GM21528 (cell line): Measurements from ENCODE around the gene MAT2B.

ENCODE experiments used
- ATAC-seq: cut with Tn5 transposase; IDR thresholded peaks from one replicate; pipeline ENCODE4 v1.9.1; 2021; ENCODE audit warnings: mild to moderate bottlenecking, moderate library complexity; ENCODE audit not compliant: unreplicated experiment, low FRiP score

Gene MAT2B

DNA sequence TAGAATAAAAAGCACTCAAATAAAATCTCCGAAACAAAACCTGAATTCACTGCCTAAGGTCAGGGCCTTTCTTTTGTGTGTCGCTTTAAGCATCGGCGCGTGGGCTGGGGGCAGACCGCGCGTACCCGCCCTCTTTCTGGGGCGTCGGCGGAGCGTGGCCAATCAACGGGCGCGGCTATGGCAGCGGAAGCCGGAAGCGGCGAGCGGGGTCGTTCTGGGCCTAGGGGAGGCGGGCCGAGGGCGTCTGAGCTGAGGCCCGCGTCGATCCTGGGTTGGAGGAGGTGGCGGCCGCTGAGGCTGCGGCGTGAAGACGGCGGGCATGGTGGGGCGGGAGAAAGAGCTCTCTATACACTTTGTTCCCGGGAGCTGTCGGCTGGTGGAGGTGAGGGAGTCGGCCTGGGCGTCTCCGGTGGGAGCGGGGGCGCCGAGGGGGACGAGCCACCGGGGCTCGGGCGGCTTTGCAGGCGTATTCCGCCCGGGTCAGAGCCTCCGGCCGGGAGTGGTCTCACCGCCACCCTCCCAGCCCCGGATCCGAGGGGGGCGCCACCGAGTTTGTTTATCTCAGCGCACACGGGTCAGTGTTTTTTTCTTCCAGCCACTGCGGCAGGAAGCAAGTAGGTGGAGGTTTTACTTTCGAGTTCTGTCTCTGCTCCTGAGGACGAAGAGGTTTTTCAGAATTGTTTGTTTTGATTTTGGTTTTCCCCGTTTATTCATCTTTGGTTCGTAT lies at the start of gene MAT2B:
Gene MAT2B, plus strand, starts transcription at position 252 of the 727 bp plus-strand sequence. Its CDS starts 68 bp downstream, at position 320.
- ATAC-seq: peak; percentile 91

DNA sequence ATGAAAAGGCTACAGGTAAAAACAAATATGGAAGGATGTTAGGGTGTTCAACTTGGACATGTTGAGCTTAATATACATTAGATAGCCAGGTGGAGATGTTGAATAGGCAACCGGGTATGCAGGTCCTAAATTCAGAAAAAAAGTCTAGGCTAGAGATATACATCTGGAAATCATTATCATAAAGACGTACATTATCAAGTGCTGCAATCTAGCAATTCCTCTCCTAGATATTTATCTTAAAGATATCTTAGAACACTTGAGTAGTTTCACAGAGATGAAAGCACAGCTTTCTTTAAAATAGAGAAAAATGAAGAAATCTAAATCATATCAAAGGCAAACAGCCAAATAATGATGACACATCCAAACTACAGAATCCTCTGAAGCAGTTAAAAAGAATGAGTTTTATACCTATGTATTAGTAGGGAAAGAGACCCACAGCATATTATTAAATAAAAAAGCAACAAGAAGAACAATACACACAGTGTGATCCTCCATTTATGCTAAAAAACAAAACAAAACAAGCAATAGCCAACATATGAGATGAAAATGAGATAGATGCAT lies 49.3 kb upstream of the MAT2B start:
- ATAC-seq: no peak

DNA sequence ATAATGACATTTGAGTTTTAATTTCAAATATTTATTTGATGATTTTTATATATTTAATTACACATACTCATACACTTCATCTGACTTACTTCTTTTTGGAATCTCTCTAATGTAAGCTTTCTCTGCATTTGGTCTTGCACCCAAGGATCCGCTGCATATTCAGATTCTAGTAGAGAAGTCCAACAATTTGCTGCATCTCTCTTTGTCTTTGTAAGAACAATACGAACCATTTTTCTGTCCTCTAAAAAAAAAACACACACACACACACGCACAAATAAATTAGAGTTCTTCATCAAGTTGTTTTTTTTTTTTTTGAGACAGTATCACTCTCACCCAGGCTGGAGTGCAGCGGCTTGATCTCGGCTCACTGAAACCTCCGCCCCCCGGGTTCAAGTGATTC lies 48.6 kb upstream of the MAT2B start:
- ATAC-seq: no peak

DNA sequence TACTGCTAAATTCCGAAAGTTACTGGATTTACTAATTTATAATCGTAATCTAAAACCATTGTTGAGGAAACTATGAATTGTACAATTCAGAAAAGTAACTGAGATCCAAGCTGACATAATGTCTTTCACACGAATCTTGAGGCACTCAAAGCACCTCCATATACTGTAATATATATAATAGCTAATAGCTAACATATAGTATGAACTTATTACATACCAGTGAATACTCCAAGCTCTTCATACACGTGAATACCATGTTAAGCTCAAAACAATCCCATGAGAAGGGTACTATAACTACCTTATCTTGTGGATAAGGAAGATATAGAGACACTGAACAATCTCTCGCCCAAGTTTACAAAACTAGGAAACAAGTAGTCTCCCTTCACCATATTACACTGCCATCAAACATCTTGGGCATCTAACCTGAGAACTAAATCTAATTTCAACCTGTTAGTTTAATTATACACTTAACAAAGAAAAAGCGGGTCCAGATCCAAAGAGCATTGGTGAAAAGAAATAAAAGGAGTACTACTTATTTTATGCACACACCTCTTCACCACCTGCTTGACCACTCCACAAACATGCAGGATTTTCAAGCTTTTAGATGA lies 46.5 kb upstream of the MAT2B start:
- ATAC-seq: no peak

DNA sequence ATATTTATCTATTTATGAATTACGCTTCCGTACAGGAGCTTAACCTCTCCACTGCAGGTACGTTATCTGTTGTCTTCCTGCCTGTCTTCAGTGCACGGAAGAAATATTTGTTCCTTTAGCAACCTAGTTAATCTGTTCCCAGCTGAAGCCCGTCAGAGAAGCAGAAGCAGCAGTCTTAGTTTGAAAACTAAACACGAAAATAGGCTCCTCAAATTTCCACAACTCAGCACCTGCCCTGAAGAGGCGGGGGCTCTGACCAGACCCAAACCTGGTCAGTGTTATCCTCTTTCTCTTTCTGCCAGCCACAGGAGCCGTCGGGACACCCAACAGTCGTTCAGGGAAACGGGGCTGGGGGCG lies 46.0 kb upstream of the MAT2B start:
- ATAC-seq: peak; percentile 11

DNA sequence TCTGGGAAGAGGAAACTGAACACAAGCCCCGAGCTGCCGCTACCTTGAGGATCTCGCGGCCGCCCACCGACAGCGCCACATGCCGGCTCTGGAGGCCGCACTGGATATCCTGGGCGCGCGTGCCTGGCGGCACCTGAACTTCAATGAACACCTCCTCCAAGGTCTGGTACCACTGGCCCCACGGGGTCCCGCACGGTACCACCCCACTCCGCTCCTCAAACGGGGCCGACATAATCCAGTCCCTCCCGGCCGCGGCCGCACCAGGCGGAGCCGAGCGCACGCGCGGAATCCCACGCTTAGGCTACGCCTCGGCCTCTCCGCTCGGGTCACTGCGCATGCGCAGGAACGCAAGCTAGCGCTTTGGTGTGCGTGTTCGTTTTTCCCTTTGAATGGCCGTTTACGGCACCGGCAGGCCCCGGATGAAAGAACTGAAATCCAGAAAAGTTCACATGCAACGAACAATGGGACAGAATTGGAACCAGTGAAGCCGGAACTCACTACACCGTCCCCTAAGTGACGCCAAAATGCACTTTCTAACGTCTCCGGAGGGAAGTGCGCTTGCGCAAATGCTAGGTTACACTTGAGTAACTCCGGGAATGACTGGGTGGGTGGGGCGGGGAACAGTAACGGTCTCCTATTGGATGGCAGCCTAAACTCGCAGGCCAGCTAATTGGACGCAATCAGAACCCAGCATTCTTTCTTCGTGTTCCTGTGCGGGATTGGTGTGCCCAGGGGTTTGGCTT lies 45.4 kb upstream of the MAT2B start, which contains the start of gene NUDCD2:
Gene NUDCD2, minus strand, starts transcription at position 284 of the 743 bp plus-strand sequence. Its CDS starts 52 bp downstream, at position 232.
- peak; percentile 85 for ATAC-seq

DNA sequence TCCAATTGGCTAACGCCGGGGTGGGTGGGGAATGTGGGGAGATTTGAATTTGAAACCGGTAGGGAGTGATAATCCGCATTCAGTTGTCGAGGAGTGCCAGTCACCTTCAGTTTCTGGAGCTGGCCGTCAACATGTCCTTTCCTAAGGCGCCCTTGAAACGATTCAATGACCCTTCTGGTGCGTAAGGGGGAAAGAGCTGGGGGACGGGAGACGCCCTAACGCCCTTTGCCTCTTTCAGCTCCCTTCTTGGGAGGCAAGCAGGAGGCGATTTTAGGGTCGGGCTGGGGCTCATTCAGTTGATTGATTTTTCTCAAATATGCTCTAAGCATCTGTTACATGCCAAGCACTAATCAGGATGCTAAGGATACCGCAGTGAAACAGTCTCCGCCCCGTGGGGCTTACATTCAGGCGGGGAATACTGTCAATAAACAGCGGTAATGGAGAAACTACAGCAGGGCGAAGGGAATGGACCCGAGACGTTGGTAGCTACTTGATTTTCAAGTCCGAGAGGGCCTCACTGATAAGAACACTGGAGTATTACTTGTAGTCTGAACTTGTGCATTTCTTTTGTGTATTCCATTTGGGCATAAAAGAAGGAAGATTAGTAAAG lies 44.8 kb upstream of the MAT2B start, which contains the start of gene HMMR:
Gene HMMR, plus strand, starts transcription at position 71 of the 610 bp plus-strand sequence. Its CDS starts 61 bp downstream, at position 132.
- ATAC-seq: peak; percentile 0

DNA sequence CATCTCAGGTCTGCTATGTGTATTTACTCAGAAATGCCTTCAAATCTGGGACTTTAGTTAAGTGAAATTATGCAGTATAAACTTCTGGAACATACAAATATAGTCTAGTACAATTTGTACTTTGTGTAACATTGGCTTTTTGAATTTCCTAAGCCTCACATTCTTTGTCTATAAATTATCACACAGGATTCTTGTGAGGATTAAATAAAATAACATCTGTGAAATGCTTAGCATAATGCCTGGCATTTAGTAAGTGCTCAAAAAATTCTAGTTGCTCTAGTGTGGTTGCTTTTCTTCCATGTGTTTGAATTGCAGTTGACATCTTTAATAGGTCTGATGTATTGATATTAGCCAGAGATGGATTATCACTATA lies 42.4 kb upstream of the MAT2B start:
- ATAC-seq: no peak

DNA sequence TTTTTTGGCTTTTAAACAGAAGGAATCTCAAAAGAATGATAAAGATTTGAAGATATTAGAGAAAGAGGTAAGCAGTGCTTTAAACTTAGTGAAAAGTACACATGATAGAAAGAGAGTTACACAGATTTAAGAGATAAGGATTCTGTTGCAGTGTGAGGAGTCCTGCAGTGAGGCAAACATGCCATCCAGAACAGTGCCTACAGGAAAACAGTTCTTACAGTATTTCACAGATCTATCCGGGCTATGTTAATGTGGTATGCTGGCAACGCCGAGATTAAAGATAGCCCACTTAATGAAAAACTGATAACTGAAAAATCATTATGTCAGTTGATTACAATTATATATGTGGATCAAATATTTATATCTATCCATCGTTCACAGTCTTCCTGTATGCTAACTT lies 37.7 kb upstream of the MAT2B start:
- ATAC-seq: no peak

DNA sequence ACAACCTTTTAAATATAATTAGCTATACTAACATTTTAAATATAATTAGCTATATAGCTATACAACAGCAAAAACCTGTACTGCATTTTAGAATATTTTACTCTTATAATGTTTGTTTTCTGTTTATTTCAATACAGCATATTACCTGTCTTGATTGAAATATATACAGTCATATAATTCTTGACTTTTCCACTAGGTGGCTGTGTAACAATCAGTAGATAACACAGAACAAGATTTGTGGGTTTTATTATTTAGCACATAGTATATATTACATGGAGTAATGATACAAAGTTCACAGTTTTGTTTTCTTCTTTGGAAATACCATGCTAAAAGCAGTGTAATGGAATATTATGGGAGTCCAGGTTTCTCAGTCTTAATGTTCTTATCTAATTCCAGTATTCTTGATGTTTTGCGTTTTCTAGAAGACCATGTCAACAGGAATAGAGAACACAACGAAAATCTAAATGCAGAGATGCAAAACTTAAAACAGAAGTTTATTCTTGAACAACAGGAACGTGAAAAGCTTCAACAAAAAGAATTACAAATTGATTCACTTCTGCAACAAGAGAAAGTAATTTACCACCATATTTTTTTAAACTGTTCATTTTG lies 31.7 kb upstream of the MAT2B start:
- ATAC-seq: peak; percentile 74

DNA sequence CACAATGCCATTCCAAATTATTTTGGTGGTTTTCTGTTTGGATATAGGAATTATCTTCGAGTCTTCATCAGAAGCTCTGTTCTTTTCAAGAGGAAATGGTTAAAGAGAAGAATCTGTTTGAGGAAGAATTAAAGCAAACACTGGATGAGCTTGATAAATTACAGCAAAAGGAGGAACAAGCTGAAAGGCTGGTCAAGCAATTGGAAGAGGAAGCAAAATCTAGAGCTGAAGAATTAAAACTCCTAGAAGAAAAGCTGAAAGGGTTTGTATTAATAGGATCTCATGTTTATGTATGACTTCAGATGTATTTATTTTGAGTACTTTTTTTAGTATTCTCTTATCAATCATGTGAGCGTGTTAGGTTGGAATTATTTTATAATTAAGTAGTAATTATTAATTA lies 30.0 kb upstream of the MAT2B start:
- no peak for ATAC-seq

DNA sequence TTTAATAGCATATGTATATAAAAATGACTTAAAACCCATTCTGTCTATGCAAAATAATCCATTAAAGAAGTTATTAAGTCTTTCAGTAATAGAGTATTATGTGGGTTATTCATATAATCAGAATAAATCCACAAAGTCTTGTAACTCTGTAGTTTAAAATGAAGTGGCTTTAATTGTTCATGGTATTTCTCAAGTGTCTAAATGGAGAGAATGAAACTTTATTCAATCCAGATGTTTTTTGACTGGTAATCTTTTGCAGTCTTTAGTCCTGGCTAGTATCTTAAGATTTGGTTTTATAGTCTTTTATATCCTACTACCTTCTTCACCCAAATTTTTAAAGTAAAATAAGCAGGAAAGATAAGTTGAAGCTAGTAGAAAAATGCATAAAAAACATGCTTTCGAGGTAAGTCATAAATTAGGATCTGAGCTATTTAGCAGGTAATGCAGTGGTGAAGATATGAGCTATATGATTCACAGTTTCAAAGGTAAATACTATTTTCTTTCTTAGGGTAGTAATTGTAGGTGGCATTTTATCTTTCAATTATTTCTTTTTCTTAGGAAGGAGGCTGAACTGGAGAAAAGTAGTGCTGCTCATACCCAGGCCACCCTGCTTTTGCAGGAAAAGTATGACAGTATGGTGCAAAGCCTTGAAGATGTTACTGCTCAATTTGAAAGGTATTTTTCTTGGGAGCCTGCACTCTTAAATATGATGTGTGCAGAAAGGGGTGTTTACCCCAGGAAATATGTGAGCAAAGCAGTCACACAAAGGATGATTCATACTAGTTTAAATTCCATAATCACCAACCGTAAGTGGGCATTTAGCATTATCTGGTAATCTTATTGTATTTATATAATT lies 27.1 kb upstream of the MAT2B start:
- no peak for ATAC-seq

DNA sequence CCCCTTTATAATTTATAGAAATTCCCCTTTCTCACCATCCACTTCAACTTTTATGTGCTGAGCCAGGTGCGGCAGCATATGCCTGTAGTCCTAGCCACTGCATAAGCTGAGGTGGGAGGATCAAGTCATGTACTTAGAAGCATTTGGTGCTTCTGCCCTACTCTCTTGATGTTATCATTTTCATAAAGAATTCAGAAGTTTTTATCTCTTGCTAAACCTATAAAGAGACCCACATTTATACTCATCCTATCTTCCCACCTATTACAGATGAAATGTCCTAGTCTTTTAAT lies 26.5 kb upstream of the MAT2B start:
- no peak for ATAC-seq

DNA sequence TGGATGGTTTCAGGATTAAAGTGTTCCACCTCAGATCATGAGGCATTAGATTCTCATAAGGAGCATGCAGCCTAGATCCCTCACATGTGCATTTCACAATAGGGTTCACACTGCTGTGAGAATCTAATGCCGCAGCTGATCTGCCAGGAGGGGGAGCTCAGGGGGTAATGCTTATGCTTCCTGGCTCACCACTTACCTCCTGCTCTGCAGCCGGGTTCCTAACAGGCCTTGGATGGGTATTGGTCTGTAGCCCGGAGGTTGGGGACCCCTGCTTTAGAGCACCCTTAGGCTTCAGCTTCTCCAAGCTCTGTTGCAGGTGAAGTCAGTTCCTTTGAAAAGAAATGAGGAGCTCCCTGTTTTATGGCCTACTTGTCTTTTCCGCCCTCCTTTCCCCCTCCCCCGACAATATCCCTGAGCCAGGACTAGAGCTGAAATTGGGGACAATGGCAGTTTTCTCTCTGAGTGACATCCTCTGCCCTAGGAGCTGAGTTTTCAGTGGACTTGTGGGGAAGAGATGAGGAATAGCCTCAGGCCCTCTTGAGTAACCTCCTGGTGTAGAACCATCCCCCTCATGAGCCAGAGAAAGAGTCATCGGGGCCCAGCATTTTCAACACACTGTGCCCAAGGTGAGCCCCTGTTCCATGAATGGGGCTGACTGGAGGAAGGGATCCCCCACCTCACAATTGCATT lies 16.2 kb upstream of the MAT2B start:
- no peak for ATAC-seq

DNA sequence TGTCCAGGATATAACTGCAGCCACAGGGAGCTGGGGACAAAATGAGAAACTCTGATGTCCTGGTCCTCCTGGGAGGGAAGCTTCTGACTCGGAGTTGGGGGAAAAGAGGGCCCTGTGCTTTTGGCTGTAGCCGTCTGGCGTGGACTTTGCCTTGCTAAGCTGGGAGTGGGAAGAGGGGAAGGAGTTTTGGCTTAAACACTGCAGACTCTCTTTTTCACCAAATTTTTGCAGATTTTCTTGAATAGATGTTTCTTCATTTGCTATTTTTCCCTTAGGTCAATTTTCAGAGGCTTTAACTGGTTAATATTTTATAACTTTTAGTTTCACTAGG lies 15.7 kb upstream of the MAT2B start:
- no peak for ATAC-seq

DNA sequence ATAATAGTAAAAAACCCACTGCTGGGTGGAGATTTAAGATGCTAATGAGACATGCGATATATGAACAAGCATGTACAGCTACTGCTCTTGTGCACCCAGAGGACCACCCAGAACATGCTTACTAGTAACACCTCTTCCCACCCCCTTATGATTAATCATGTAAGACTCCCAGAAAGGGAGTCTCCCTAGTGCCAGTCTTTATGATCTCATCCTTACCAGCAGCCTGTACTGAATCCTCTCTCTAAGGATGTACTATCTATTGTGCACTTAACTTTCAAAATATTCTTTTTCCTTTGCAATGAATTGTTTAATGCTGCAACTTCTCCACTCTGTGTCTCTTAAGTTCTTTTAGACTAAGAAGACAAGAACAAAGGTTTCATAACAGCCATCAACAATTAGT lies 9.1 kb upstream of the MAT2B start:
- ATAC-seq: no peak

DNA sequence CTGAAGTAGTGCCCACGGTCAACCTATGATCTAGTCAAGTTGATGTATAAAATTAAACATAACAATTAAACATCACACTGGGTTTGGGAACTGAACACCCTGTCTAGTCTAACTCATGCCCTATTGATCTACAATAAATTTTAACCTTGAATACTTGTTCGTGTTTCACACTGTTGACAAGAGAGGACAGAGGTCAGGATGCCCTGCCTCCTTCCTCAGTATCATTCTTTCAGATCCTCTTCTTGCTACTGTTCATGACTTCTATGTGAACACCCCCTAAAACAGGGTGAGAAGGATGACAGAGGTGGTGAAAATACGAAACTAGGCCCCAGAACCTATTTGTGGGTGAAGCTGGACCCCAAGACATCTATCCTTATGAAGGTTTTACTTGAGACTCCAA lies 8.1 kb upstream of the MAT2B start:
- ATAC-seq: no peak

DNA sequence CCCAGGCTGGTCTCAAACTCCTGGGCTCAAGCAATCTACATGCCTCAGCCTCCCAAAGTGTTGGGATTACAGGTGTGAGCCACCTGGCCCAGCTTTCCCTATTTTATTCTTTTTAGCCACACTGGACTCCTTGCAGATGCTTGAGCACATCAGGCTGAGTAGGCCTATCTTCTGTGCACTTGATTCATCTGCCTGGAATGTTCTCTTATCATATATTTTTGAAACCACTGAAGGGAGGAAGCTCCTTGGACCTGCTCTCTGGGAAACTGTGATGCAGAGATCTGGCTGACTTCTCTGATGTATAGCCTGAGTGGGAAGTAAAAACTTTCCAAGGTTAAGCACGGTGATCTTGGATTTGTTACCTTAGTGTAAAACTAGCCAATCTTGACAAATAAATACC lies 6.5 kb upstream of the MAT2B start:
- no peak for ATAC-seq

DNA sequence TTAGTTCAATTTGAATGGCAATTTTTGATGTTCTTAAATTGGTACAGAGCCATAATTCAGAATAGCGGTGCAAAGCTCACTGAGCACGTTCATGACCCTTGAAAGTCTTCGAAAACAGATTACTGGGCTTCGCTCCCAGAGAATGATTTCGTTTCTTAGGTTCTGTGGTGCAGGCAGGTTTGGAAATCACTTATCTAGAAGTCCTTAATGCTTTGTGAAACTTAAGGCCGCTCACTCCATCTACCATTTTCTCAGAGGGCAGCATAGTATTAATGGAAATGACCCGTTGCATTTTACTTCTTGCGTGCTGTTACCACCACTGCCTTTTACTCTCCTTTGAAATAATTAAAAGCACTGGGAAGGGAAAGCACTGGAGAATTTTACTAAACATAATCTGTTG lies 2.9 kb upstream of the MAT2B start:
- no peak for ATAC-seq
